Endodermal cell (in vitro differentiated cells): ENCODE results near the gene MSMP. TPM values are rescaled to one million over a fixed set of nuclear protein-coding genes. Genes with fewer than 3 reads are reported as not detected.

ENCODE experiments used
- DNase-seq: peaks from one replicate; pipeline ENCODE4 v3.0.0-alpha.2; 2017
- H3K27ac ChIP-seq: 2 replicates; pipeline ENCODE4 v1.5.1; 2013; ENCODE audit warnings: mild to moderate bottlenecking, low read depth, low read length, moderate library complexity
- H3K27me3 ChIP-seq: 2 replicates; pipeline ENCODE4 v1.6.1; 2013; ENCODE audit warnings: mild to moderate bottlenecking, low read length, moderate library complexity; ENCODE audit not compliant: insufficient read depth, control insufficient read depth, poor library complexity, severe bottlenecking
- H3K36me3 ChIP-seq: 2 replicates; pipeline ENCODE4 v1.7.0; 2013; ENCODE audit warnings: mild to moderate bottlenecking, low read length, moderate library complexity; ENCODE audit not compliant: control insufficient read depth, insufficient read depth
- H3K4me1 ChIP-seq: one replicate; pipeline ENCODE4 v1.7.0; 2013; ENCODE audit warnings: low read length; ENCODE audit not compliant: control insufficient read depth, insufficient read depth
- H3K4me3 ChIP-seq: 2 replicates; pipeline ENCODE4 v1.5.1; 2013; ENCODE audit warnings: mild to moderate bottlenecking, low read length, moderate library complexity
- H3K9ac ChIP-seq: 2 replicates; pipeline ENCODE4 v1.6.1; 2013; ENCODE audit warnings: mild to moderate bottlenecking, low read length, moderate library complexity; ENCODE audit not compliant: poor library complexity, severe bottlenecking; ENCODE audit errors: extremely low read depth
- H3K9me3 ChIP-seq: 2 replicates; pipeline ENCODE4 v1.6.1; 2013; ENCODE audit warnings: mild to moderate bottlenecking, low read length, moderate library complexity; ENCODE audit not compliant: control insufficient read depth
- H3K27ac Mint-ChIP-seq: 2 replicates; pipeline ENCODE4 v1.8.0; 2020; ENCODE audit warnings: mixed read lengths
- H3K27me3 Mint-ChIP-seq: 2 replicates; pipeline ENCODE4 v1.8.0; 2021; ENCODE audit warnings: mild to moderate bottlenecking, mixed read lengths; ENCODE audit not compliant: insufficient read depth
- H3K36me3 Mint-ChIP-seq: 2 replicates; pipeline ENCODE4 v1.8.0; 2020; ENCODE audit warnings: low read depth, mixed read lengths
- H3K4me1 Mint-ChIP-seq: 2 replicates; pipeline ENCODE4 v1.8.0; 2020; ENCODE audit warnings: mixed read lengths
- H3K4me3 Mint-ChIP-seq: 2 replicates; pipeline ENCODE4 v1.8.0; 2020; ENCODE audit warnings: mild to moderate bottlenecking, moderate library complexity, mixed read lengths
- H3K9me3 Mint-ChIP-seq: 2 replicates; pipeline ENCODE4 v1.8.0; 2020; ENCODE audit warnings: mild to moderate bottlenecking, mixed read lengths
- WGBS, 2 experiments: methylation state at CpG; one replicate each; pipeline versions ENCODE4 v1.1.5 to v1.1.7; 2013; ENCODE audit warnings: missing lambda C conversion rate in 2 of 2, mixed read lengths in 1 of 2; ENCODE audit not compliant: insufficient coverage in 1 of 2, insufficient read length in 1 of 2; 5-methylcytosine and 5-hydroxymethylcytosine counted together
- total RNA-seq, 2 donors: library from RNA; stranded (reverse); fragmentation: NEBNext Ultra II Directional in 1 of 2; extraction: Animal tissue kit (Norgen Biotek cat#: 25700) in 1 of 2; gene quantifications; 2 replicates in 1 of 2; 3 replicates in 1 of 2; pipeline ENCODE4 v1.2.1, GENCODE V29; 2021
- TF ChIP-seq, protein P1 (sequence below): fragments of 200-600 bp; sonication (generic); conservative IDR thresholded peaks from 2 replicates; pipeline ENCODE4 v1.5.0; 2021; ENCODE audit warnings: antibody characterized with exemption, mild to moderate bottlenecking

MSMP gene
- total RNA-seq, 2 donors from 2014 or later = 0.66 TPM; not detected in 1

GRCh38 chr9:35745569-35745968, 8.5 kb downstream of the MSMP start:
- no peak for DNase-seq
- Mint-ChIP-seq H3K4me1 (peaks cover 24% of the 10 kb centered on the region), H3K4me3 (no peak overlapping the region), H3K27ac (no peak overlapping the region), H3K27me3 (no peaks in the 10 kb centered on the region), H3K9me3 (no peaks in the 10 kb centered on the region), H3K36me3 (peaks cover 52% of the 10 kb centered on the region)
- Histone ChIP-seq H3K4me3 (peak overlapping the region; percentile 94), H3K9me3 (no peaks in the 10 kb centered on the region), H3K36me3 (peaks cover 48% of the 10 kb centered on the region), H3K4me1 (no peaks in the 10 kb centered on the region), H3K27ac (no peak overlapping the region), H3K27me3 (no peaks in the 10 kb centered on the region), H3K9ac (no peak overlapping the region)
- TF ChIP-seq, protein P1, sequence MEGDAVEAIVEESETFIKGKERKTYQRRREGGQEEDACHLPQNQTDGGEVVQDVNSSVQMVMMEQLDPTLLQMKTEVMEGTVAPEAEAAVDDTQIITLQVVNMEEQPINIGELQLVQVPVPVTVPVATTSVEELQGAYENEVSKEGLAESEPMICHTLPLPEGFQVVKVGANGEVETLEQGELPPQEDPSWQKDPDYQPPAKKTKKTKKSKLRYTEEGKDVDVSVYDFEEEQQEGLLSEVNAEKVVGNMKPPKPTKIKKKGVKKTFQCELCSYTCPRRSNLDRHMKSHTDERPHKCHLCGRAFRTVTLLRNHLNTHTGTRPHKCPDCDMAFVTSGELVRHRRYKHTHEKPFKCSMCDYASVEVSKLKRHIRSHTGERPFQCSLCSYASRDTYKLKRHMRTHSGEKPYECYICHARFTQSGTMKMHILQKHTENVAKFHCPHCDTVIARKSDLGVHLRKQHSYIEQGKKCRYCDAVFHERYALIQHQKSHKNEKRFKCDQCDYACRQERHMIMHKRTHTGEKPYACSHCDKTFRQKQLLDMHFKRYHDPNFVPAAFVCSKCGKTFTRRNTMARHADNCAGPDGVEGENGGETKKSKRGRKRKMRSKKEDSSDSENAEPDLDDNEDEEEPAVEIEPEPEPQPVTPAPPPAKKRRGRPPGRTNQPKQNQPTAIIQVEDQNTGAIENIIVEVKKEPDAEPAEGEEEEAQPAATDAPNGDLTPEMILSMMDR = no peak
- whole genome bisulfite sequencing, 2 experiments = 92 to 100% methylated on average over 1 of the region's 1 CpG

DNA sequence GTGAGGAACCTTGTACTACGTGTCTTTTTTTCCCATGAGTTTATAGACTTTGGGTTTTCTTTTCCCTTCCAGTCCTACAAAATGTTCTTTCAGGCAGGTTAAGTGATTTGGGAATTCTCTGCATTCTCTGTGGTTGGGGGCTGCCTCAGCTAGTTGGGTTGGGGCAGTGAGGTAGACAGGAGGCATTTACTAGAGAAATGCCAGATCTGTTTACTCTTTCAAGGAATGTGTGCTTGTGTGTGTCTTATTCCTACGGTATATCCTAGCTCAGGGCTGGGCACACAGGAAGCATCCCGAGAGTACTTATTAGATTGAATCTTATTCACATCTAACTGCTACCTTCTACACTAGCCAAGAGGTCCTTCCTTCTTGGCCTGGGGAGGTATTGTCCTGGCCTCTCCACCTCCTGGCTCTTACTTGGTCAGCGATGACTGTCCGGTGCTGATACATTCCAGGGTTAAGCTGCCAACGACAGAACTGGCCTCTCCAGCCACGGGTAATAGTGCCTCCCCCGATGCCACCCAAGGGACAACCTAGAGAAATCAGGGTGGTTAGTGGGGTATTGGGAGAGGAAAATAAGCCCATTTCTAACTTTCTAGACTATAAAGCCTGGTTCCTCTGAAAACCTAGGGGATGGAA, 10.1 kb downstream of the MSMP start:
- Histone ChIP-seq H3K27ac (no peak overlapping the region), H3K9ac (no peak overlapping the region), H3K4me3 (no peak overlapping the region), H3K9me3 (no peaks in the 10 kb centered on the region), H3K36me3 (peaks cover 60% of the 10 kb centered on the region), H3K27me3 (no peaks in the 10 kb centered on the region), H3K4me1 (no peaks in the 10 kb centered on the region)
- Mint-ChIP-seq H3K4me1 (peaks cover 24% of the 10 kb centered on the region), H3K4me3 (no peak overlapping the region), H3K27ac (no peak overlapping the region), H3K9me3 (no peaks in the 10 kb centered on the region), H3K27me3 (no peaks in the 10 kb centered on the region), H3K36me3 (peaks cover 66% of the 10 kb centered on the region)
- WGBS, 2 experiments = 85 to 94% methylated on average over 4 to 8 of the region's 8 CpGs
- no peak for DNase-seq
- TF ChIP-seq, protein P1 = no peak

- no peak overlapping the region for H3K27ac ChIP-seq
- H3K27me3 ChIP-seq = no peaks in the 10 kb centered on the region
- Mint-ChIP-seq H3K4me3 (no peak overlapping the region), H3K4me1 (peaks cover 24% of the 10 kb centered on the region), H3K27me3 (no peaks in the 10 kb centered on the region), H3K36me3 (peaks cover 71% of the 10 kb centered on the region), H3K9me3 (no peaks in the 10 kb centered on the region), H3K27ac (no peak overlapping the region)
- H3K36me3 ChIP-seq = peaks cover 65% of the 10 kb centered on the region
- no peak for DNase-seq
- WGBS, 2 experiments = 88 to 92% methylated on average over 2 of the region's 2 CpGs
- TF ChIP-seq, protein P1 = no peak
- no peaks in the 10 kb centered on the region for H3K4me1 ChIP-seq
- H3K4me3 ChIP-seq = no peak overlapping the region
- H3K9ac ChIP-seq = no peak overlapping the region
- H3K9me3 ChIP-seq = no peaks in the 10 kb centered on the region
These were observed 10.6 kb downstream of the MSMP start for GRCh38 chr9:35743452-35743851.
